Measurements from ENCODE around the gene TUT1.

- peak; percentile 32 for TF ChIP-seq POLR2A (IDR thresholded peaks at IDR 0.05)
- TF ChIP-seq CTCF (IDR thresholded peaks at IDR 0.05): peak in 2 of 4 experiments; percentile 26 to 35
- TF ChIP-seq POLR2AphosphoS5 (IDR thresholded peaks at IDR 0.05): no peak
These were observed 11.1 kb upstream of the TUT1 start for GRCh38 chr11:62602141-62603071.

Measured in prostate gland (tissue), 2 donors.